Stimulated activated CD4-positive, alpha-beta T cell treated with anti-CD3 and anti-CD28 coated beads, Interleukin-15, amount 100 ng/mL, for 24 hours (primary cell): ENCODE results near the gene SPAG17.

Experiments
- DNase-seq: peaks from one replicate; pipeline ENCODE4 v3.0.0-alpha.2; 2020

SPAG17 gene

DNA sequence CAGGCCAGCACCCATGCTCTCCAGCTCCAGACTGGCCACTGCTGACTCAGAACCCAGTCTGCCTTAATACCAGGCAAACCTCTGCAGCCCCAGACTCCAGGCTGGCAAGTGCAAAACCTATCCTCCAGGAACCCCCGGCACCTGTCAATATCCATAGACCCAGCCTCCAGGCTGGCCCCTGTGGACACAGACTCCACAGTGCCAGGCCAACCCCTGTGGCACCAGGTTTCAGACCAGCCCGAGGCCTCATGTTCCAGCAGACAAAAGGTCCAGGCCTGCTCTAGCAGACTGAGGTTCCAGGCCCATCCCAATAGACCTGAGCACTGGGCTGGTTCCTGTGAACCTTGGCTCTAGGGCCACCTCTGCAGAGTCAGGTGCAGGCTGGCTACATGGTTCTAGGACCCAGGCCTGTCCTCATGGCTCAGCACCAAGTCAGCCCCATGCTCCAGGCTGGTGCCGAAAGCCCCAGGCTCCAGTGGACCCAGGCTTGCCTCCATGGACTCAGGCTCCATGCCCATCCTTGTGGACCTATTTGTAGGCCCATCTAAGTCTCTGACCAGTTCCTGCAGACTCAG is 137.3 kb downstream of the SPAG17 start:
- DNase-seq, result no peak

DNA sequence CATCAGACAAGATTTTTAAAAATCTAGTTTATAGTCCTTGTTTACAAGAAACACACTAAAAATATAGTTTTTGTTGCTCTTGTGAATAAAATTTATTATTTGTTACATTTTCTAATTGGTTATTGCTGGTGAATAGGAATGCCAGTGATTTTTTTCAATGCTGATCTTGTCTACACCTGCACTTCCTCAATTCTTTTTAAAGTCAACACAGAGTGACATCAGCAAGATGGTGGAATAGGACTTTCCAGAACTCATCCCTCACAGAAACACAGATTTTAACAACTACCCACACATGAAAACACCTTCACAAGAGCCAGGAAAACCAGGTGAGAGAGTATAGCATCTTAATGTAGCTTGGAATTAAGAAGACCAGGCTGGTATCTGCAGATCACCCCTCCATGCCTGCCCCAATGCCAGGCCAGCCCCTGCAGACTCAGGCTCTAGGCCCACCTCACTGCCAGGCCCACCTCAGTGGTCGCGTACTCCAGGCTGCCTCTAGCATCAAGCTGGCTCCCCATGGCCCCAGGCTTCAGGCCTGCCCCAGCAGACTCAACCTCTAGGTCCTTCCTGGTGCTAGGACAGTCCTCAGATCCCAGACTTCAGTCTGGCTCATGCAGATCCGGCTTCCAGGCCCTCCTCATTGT is 137.9 kb downstream of the SPAG17 start:
- DNase-seq, result no peak

DNA sequence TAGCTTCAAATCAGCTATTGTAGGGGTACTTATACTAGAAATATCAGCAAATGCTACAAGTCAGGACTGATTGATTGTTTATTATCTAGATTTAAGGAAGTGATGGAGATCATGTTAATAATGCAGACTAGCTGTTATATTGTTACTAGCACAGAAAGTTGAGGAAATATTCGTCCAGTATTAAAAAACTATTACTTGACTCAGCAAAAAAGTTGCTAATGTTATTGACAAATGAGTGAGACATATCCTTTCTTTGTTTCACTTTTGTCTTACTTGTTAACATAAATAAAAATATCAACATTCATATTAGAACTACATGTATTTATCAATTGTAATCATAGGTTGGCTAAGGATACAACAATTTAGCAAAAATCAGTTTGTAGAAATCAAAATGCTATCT is 141.4 kb downstream of the SPAG17 start:
- DNase-seq, result no peak

DNA sequence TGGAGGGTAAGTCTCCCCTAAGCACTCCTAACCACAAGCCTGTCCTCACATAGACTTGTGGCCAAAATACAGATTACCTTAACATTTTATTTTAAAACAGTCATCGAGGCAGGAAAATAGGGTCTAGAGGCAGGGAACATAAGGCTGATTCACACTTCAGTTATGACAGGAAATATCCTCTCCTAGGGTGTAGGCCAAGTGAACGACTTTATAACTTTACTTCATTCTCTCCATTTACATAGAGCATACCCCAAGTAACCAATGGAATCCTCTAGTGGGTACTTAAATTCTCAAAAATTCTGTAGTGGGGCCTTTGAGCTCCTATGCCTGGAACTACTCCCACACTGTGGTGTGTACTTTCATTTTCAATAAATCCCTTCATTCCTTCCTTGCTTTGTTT is 142.5 kb downstream of the SPAG17 start:
- DNase-seq, result no peak

DNA sequence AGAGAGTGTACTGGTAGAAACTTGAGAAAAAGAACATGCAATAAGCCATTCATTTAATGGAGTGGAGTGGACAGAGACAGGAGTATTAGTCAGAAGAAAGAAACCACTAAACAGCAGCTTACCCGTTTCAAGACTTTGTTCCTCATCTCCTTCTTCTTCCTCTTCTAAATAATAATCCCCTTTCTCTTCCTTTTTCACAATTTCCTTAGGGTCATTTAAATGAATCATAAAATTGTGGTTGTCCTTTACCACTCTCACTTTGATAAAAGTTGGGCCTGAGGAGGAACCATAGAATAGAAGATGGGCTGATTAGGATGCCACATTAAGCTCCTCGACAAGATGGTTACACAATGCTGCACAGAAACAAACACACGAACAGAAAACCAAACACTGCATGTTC is 145.9 kb downstream of the SPAG17 start:
- no peak for DNase-seq

DNA sequence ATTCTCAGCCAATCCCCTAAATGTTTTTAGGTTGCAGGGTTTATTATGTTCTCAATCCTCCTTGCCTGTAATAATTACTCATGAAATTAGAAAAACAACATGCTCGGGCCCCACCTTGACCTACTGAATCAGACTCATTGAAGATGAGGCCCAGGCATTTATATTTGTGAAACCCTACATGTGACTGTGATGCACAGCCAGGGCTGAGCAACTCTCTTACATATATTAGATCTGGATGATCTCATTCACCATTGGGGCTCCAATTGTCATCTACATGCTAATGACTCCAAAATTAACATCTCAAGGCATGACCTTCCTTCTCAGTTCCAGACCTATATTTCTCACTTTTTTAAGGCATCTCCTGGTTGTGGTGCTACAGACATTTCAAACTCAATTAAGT is 152.1 kb downstream of the SPAG17 start:
- DNase-seq, result no peak

DNA sequence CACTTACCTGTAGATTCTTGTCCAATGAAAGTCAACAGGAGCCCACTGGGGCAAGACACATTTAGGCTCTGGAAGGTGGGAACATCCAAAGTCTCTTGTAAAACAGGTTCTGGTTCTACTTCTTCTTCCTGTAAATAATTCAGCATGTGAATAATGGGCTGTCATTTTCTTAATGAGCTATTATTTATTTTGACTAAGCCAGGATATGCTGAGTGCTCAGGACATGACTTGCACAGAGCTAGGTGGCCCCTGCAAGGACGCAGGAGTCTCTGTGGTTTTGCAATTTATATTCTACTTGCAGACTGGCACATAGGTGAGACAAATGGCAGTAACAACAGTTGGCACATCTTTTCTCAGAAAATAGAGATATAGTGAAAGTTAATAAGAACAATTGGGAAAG is 156.8 kb downstream of the SPAG17 start:
- no peak for DNase-seq

DNA sequence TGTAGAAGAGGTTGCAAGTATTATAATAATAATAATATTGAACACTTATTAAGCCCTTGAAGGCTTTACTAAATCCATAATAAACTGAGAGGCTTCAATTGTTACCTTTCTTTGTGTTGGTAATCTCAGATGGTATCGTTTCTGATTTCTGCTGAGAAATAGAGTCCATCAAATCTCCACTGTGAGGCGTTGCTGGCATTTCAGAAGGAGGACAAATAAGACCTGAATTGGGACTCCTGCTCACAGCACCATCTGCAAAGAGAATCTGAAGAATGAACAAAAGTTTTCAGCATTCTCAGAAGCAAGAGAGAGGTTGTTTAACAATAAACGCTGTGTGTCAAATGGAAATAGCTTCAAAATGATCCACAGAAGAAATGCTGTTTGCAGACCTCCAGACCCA is 161.8 kb downstream of the SPAG17 start:
- DNase-seq, result no peak

DNA sequence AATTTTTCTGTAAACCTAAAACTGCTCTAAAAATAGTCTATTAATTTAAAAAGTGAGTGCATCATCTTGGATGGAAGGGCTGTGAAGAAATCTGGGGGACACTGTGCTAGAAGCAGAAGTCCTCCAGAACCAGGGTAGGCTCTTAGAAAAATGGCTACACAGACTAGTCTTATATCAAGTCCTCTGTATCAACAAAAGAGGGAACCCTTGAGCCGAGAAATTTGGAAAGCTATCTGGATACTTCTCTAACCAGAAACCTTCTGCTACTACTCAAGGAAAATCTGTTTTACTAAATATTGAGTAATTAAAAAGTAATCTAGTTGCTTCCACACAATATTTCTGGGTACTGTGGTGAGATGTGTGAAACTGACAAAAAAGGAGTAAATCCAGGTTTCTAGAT is 163.4 kb downstream of the SPAG17 start:
- DNase-seq, result no peak

DNA sequence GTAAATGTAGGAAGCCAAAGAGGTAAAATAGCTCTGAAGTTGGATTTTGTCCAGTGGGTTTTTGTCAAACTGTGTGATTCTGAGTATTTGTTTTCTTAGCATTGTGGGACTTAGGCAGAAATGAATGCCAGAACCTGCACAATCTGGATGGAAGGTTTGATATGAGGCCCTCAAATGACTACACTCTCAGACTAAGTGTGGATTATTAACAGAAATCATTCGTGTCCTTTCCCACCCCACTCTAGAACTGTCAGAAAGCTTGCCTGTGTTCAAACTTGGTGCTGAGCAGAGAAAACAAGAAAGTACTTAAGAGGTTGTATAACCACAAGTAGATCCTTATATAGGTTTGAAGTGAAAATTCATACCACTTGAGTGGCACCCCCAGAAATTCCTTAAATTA is 167.0 kb downstream of the SPAG17 start:
- DNase-seq, result no peak

DNA sequence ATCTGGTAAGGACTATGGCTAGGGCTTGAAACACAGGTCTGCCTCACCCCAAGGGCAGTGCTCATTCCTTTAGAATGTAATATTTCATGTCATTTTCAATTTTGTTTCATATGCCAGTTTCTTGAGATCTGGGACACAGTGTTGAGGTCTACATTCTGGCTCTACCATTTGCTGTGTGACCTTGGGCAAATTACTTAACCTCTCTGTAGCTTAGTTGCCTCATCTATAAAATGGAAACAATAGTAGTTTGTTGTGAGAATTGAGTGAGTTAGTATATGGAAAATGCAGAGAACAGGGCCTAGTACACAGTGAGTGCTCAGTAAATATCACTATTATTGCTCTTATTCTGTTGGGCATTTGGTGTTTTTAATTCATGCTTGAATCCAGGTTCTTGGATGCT is 171.1 kb downstream of the SPAG17 start:
- DNase-seq, result no peak

DNA sequence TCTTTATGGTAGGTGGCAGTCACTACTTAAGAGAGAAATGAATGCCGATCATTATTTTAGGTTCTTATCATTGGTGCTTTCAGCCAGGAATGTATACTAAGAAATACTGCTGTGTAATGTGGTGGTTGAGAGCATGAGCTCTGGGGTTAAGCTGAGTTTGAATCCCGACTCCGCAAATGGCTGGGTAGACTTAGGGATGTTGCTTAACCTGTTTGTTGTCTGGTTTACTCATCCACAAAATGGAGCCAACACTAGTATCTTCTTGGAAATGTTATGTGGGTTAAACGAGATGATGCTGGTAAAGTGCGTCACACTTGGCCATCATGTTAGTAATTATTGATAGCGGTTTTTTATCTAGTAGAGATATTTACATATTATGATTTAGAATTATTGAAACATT is 171.7 kb downstream of the SPAG17 start:
- DNase-seq, result no peak

DNA sequence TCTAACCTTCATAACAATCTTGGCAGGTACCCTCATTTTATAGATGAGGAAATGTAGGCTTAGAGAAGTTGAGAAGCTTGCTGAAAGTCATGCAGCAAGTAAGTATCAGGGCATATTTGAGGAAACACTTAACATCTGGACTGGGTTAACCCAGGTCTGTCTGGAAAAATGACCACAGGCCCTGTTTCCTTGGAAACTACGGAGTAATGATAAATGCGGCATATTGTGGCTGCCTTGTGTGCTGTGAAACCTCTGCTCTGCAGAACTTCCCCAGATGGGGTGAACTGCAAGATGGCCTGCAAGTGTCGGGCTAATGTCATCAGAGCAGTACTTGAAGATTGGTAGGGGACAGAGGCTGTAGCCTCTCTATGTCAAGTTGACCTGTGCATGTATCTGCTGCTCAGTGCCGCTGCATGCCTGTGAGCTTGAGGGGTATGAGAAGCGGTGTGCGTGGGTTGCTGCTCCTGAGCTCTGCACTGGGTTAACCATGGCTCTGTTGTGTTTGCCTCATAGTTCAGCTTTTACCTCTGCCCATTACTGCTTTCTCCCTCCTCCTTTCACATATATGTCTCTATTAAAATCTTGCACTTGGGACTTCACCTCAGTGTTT is 172.4 kb downstream of the SPAG17 start:
- no peak for DNase-seq

DNA sequence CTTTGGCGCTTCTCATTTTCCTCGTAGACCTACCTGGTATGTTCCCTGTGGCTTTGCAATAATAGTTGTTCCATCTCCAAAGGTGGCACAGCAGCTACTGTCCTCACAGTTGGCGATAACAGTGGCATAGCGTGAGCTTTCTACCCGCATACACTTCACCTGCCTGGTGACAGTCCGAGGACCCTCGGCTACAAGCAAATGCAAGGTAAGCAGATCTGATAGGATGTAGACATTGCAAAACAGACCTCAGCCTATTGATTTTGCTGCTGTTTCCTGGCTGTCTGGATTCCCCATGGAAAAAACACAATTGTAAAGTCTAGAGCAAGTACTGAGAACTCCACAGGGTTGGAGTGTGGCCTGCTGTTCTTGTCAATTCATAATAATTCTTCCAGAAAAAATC is 177.0 kb downstream of the SPAG17 start:
- DNase-seq, result no peak

DNA sequence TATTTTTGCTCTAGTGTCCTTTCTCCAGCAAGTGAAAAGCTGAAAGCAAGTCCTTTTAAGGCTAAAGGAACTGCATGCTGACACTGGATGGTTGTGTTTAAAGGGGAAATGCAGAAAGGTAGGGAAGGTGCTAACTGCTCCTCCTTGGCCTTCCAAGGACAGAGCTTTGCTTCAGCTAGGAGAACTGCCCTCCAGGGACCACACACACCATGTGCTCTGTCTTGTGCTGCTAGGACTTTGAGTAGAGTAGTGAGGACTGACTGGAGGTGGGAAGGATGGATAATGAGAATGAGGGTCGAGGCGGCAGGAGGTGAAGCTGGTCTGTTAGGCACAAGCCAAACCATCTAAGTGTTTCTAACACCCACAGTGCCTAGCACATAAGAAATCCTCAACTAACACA is 177.6 kb downstream of the SPAG17 start:
- no peak for DNase-seq

DNA sequence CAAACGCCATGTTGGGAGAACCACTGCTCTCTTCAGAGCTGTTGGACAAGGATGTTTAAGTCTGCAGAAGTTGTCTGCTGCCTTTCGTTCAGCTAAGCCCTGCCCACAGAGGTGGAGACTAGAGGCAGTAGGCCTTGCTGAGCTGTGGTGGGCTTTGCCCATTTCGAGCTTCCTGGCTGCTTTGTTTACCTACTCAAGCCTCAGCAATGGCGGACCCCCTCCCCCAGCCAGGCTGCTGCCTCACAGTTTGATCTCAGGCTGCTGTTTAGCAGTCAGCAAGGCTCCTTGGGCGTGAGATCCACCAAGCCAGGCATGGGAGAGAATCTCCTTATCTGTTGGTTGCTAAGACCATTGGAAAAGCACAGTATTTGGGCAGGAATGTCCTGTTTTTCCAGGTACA is 180.7 kb downstream of the SPAG17 start:
- no peak for DNase-seq

DNA sequence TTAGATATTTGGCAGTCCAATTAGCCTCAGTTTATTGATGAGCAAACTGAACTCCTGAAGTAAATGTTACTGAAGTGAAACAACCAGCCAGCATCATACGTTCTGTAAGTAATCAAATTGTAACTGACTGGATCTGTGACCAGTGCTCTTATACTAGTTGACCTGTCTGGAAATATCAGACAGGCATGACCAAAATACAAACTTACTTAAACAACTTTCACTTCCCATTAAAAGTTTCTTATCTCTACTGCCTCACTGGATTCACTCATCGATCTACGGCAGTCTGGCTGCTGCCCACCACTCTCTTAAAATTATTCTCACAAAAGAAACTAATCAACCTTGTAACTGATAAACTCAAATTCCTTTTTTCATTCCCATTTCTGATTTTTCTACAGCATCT is 199.1 kb downstream of the SPAG17 start:
- DNase-seq, result no peak

DNA sequence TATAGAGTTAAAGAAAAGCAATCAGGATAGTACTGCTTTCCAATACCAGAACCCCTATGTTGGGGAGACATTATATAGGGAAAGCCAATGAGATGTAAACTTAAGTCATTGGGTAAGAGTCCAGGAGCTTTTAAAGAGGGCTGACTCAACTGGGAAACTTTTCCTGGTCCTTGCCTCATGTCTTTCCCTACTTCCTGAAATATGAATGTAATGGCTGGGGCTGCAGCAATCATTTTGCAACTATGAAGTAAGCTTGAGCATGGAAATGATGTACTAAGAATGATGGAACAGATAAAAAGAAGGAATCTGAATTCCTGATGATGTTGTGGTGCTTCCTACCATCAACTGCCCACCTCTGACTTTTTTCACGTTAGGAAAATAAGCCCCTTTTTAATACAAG is 199.8 kb downstream of the SPAG17 start:
- DNase-seq, result no peak

DNA sequence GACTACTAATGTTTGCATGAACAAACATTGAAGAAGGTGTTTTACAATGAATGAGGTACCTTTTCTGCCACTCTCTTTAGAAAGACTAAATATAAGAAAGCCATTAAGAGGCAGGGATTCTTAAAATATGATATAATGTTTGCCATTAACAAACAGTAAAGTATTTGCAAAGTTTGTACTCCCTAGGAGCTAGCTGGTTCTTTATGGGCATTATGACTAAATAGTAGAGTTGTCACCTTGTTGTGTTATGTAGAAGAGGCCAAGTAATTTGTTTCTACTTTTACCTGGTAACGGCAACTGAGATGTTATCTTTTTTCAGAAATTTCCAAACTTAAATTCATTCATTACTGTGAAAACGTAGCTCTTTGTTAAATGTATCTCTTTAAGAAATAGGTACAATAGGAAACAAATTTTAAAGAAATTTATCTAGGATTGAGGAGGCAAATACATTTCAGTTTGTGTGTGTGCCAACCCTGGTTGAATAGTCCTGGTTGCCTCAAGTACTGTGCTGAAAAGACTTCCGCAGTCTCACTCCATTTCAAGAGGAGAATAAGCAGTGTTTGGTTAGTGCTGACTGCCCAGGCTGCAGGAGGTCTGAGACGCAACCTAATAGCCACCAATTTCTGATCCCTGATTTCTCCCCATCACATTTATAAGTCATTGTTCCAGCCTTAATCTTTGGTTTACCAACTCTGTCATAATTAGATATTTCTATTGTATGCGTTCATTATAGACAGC is 203.4 kb downstream of the SPAG17 start:
- no peak for DNase-seq

DNA sequence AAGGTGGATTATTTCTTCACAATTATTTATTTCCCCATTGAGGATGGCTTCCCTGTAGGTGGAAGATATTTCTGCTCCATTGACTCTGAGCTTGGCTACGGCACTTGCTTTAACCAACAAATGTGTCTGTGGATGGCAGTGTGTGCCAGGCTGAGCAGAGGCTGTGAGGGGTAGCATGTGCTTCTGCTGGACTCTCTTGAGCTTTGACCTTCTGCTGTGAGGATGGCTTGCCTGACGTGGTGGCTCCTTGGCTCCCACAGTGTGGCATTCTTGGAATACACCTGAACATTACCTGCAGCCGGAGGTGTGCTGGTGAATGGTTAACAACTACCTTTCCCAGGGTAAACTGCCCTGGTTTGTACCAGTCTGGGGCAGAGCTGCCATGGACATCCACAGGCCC is 208.6 kb downstream of the SPAG17 start:
- no peak for DNase-seq

DNA sequence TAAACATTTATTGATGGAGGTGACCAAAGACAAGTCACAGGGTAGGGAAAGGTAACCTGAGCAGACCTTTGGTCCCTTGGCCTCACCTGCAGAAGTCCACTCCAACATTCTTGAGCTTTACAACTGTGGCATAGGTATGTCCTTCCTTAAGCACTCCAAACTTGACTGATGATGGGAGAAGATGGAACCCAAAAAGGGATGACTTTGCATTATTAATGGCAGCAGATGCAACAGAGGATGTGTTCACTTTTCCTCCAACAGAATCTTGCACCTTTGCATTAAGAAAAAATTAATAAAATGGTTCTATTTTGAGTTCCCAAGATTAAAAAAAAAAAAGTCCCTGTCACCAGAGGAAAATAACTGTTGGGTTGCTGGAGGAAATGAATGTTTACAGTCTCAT is 213.3 kb downstream of the SPAG17 start:
- DNase-seq, result no peak

DNA sequence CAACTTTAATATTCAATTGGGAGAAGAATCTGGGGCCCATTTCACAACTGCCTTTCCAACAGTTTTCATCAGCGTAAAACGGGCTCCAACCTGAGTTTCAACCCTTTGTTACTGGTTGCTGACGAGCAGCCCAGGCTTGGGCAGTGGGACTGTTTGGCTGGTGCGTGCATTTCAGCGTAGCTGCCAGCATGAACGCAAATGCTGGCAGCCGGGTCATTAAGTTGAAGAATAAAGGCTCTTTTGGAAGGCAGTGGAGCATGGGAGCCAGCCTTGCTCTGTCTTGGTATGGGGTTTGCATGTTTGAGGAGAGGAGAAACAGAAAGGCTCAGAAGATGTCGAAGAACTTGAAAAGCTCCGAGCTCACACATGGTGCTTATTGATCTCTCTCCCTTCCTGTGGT is 214.8 kb downstream of the SPAG17 start:
- no peak for DNase-seq

DNA sequence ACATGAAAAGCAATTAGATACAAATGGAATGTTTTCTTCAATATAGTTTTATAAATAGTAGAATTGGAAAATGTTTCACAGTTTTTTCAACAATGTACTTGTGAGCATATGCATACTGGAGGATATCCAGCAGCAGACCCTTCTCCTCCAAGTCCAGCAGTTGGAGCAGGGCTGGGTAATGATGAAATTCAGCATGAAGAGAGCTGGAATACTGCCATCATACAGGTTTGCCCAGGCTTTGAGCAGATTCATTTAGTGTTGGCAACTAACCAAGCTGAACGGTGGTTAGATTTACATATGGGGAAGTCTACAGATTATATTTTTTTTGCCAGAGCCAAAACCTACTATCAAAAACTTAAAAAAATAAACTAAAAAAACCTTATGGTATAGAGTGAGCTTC is 217.1 kb downstream of the SPAG17 start:
- no peak for DNase-seq

DNA sequence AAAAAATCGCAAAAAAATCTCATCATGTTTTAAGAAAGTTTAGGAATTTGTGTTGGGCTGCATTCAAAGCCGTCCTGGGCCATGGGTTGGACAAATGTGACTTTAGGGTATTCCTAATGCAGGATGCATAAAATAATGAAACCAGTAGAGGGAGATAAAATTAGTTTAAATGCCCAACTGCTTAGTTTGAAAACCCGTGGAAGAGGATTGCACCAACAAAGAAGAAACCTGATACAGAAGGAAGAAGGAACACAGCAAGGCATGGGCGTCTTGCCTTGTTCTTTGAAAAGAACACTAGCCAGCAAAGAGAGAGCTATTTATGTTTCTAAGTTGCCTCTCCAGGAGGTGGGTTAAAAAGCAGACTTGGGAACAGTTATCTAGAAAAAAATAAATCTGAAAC is 217.6 kb downstream of the SPAG17 start:
- no peak for DNase-seq
